HepG2 (cell line): ENCODE results near the gene SHISA6. TPM values are rescaled to one million over a fixed set of nuclear protein-coding genes. Genes with fewer than 3 reads are reported as not detected.

ENCODE experiments used
- ATAC-seq: fragments of 200-7000 bp; cut with Tn5 transposase; 3 replicates; pipeline ENCODE4 v1.9.1; 2020; ENCODE audit warnings: mild to moderate bottlenecking, moderate library complexity
- BruUV-seq: library from RNA; stranded (reverse); fragments of 400-500 nt; replicated peaks from 2 replicates; lab custom pipeline; 2021; lab: Mats Ljungman, UMichigan
- CTCF ChIA-PET: fragments of 300-600 bp; formaldehyde crosslinking; extraction: SDS; loops from one replicate; lab custom pipeline; 2021; ENCODE audit warnings: low total read pairs, inconsistent platforms, low intra/inter-chr PET ratio; lab: Yijun Ruan, JAX
- POLR2A ChIA-PET: fragments of 350-600 bp; sonication (Branson Sonifier 250); formaldehyde crosslinking; loops from one replicate; lab custom pipeline; 2020; ENCODE audit warnings: antibody characterized with exemption, inconsistent platforms; lab: Yijun Ruan, JAX
- DNase-seq: peaks from one replicate; pipeline ENCODE4 v3.0.0-alpha.2; 2015; ENCODE audit warnings: low spot score
- FAIRE-seq: peaks from 3 replicates; lab custom pipeline; 2011; peaks lifted over from hg19 to GRCh38; lab: Jason Lieb, UNC
- H2AFZ ChIP-seq: one replicate; pipeline ENCODE4 v1.6.1; 2011; ENCODE audit warnings: low read length, inconsistent platforms
- H3K27ac ChIP-seq: fragments of 300-600 bp; 3 replicates; pipeline ENCODE4 v1.8.0; 2011; ENCODE audit warnings: mixed run types, mild to moderate bottlenecking, mixed read lengths, low read length, inconsistent platforms; ENCODE audit not compliant: insufficient read depth; ENCODE audit errors: extremely low read length
- H3K27me3 ChIP-seq, 2 experiments: fragments of 200-600 bp in 1 of 2; 2 replicates in 1 of 2; 3 replicates in 1 of 2; pipeline versions ENCODE4 v1.6.0 to v1.8.0; 2011; ENCODE audit warnings: low read length in 2 of 2, mild to moderate bottlenecking in 2 of 2, moderate library complexity in 2 of 2, inconsistent platforms in 1 of 2; ENCODE audit not compliant: insufficient read depth in 2 of 2, control insufficient read depth in 1 of 2
- H3K36me3 ChIP-seq, 2 experiments: fragments of 200-600 bp in 1 of 2; replicated peaks in 1 of 2; 2 replicates in 1 of 2; 3 replicates in 1 of 2; pipeline versions ENCODE4 v1.5.1 to v1.8.0; 2011; ENCODE audit warnings: low read length in 2 of 2, inconsistent platforms in 1 of 2; ENCODE audit not compliant: insufficient read depth in 2 of 2, control insufficient read depth in 1 of 2
- H3K4me1 ChIP-seq: 2 replicates; pipeline ENCODE4 v1.5.1; 2012; ENCODE audit warnings: low read length, inconsistent platforms; ENCODE audit not compliant: insufficient read depth
- H3K4me2 ChIP-seq: 2 replicates; pipeline ENCODE4 v1.6.0; 2011; ENCODE audit warnings: low read depth, low read length, inconsistent platforms
- H3K4me3 ChIP-seq, 3 experiments: fragments of 200-600 bp in 1 of 3; sonication (generic), shearing (Covaris generic) in 1 of 3; replicated peaks in 1 of 3; 2 replicates each; pipeline ENCODE4 v1.5.1; 2011 to 2016; ENCODE audit warnings: low read length in 3 of 3, inconsistent platforms in 2 of 3, low read depth in 2 of 3, mild to moderate bottlenecking in 2 of 3, control low read depth in 1 of 3, mixed read lengths in 1 of 3; ENCODE audit not compliant: insufficient read depth in 1 of 3
- H3K79me2 ChIP-seq: one replicate; pipeline ENCODE4 v1.6.1; 2011; ENCODE audit warnings: low read length, inconsistent platforms; ENCODE audit not compliant: insufficient read depth
- H3K9ac ChIP-seq: 2 replicates; pipeline ENCODE4 v1.6.0; 2011; ENCODE audit warnings: mild to moderate bottlenecking, low read depth, low read length, inconsistent platforms; ENCODE audit not compliant: insufficient read depth
- H3K9me3 ChIP-seq: 2 replicates; pipeline ENCODE4 v1.5.1; 2012; ENCODE audit warnings: mild to moderate bottlenecking, low read length
- H4K20me1 ChIP-seq: 2 replicates; pipeline ENCODE4 v1.6.0; 2011; ENCODE audit warnings: inconsistent platforms, mild to moderate bottlenecking, low read length, moderate library complexity; ENCODE audit not compliant: insufficient read depth
- AGO1 ChIP-seq: fragments of 200-400 bp; formaldehyde crosslinking; IDR thresholded peaks from 2 replicates; pipeline ENCODE4 v1.6.1; 2017; ENCODE audit warnings: mild to moderate bottlenecking, low read depth, low read length, moderate library complexity; ENCODE audit not compliant: poor library complexity, severe bottlenecking
- ETS1 ChIP-seq: sonication (generic); formaldehyde crosslinking; IDR thresholded peaks from 2 replicates; pipeline ENCODE4 v1.4.0; 2020; ENCODE audit warnings: missing genetic modification reagents
- GZF1 ChIP-seq: sonication (generic); formaldehyde crosslinking; IDR thresholded peaks from 2 replicates; pipeline ENCODE4 v1.5.1; 2020; ENCODE audit warnings: mild to moderate bottlenecking, missing genetic modification reagents
- HNRNPUL1 ChIP-seq: fragments of 200-400 bp; formaldehyde crosslinking; IDR thresholded peaks from 2 replicates; pipeline ENCODE4 v1.6.1; 2017; ENCODE audit warnings: low read depth, mild to moderate bottlenecking, low read length, moderate library complexity
- ZNF407 ChIP-seq: sonication (generic); formaldehyde crosslinking; IDR thresholded peaks from one replicate; pipeline ENCODE4 v1.5.1; 2020; ENCODE audit warnings: mild to moderate bottlenecking, missing genetic modification reagents; ENCODE audit errors: not compliant biosample characterization
- ZSCAN31 ChIP-seq: sonication (generic); formaldehyde crosslinking; IDR thresholded peaks from 2 replicates; pipeline ENCODE4 v1.5.0; 2020; ENCODE audit warnings: low read depth, mild to moderate bottlenecking, missing genetic modification reagents
- WGBS: methylation state at CpG from one replicate; pipeline ENCODE4 v1.1.6; 2017; ENCODE audit warnings: low lambda C conversion rate; 5-methylcytosine and 5-hydroxymethylcytosine counted together
- in situ Hi-C: cut with HindIII; loops from 2 replicates; pipeline ENCODE4 v1.10.0; 2017; ENCODE audit warnings: low pct_unique_long_range_greater_than_20kb; ENCODE audit not compliant: extremely low pct_ligation_motif_present
- intact Hi-C: fragments of 100-400 bp; cut with micrococcal nuclease; formaldehyde crosslinking; loops from one replicate; pipeline ENCODE4 v1.10.0; 2022; ENCODE audit not compliant: unreplicated experiment
- polyA plus RNA-seq, 8 experiments: library from polyadenylated mRNA; depleted of rRNA in 3 of 8; stranded (reverse) in 7 of 8; unstranded in 1 of 8; fragments of >200 nt; fragmentation: Illumina TruSeq in 4 of 8; extraction: Trizol in 4 of 8; gene quantifications; 2 replicates each; pipeline versions ENCODE4 v1.2.1 to v1.2.3, GENCODE V29; 2011 to 2016; ENCODE audit warnings: low read depth in 4 of 8, missing spikeins in 1 of 8, mixed read lengths in 1 of 8; ENCODE audit not compliant: insufficient read depth in 1 of 8
- total RNA-seq, 5 experiments: library from RNA; depleted of rRNA; stranded (reverse); fragments of >200 nt; fragmentation: Illumina TruSeq; extraction: Trizol; gene quantifications; 2 replicates each; pipeline ENCODE4 v1.2.3, GENCODE V29; 2016; ENCODE audit warnings: low read depth in 1 of 5

Gene SHISA6
- total and polyA plus RNA-seq, 2 of the 13 experiments (the other 11 are each of a cell fraction or from before 2014, with no cell fraction given), result not detected

DNA sequence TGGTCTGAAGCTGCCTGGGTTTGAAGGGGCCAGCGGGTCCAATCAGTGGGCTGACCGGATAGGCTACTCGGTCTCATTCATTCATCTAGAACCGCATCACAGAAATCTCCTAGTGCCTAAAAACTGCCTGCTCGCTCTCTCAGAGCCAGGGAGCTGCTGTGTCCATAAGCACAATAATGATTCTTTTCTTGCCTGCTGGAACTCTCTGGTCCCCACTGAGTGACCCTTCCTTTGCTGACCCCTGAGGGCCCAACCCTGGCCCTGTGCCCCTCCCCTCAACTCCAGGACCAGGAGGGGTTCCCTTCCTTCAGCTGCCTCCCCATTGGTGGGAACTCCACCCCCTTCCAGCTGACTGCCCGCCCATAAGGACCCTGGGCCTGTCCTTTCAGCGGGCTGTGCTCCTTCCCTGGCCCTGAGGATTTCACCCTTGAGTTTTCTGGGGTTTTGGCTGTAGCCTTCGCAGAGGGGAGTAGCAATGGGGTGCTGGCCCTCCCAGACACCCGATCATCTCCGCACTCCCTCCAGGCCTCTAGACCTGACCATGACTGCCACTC is 317.7 kb downstream of the SHISA6 start:
- H3K9ac ChIP-seq, result no peak overlapping the region
- no peaks in the 10 kb centered on the region for H4K20me1 ChIP-seq
- FAIRE-seq, result no peak
- no peaks in the 10 kb centered on the region for H3K36me3 ChIP-seq
- DNase-seq, result no peak
- no peaks in the 10 kb centered on the region for H3K9me3 ChIP-seq
- no peaks in the 10 kb centered on the region for H3K79me2 ChIP-seq
- in situ Hi-C loops (no loop called here), intact Hi-C loops (no loop called here)
- H2AFZ ChIP-seq, result no peak overlapping the region
- no peaks in the 10 kb centered on the region for H3K4me1 ChIP-seq
- no TSS peak for BruUV-seq
- H3K27me3 ChIP-seq, result 0 out of 5 replicates have a peak, but pooled peaks cover 0 to 3% of the 10 kb centered on the region in 2 experiments
- H3K27ac ChIP-seq, result no peak overlapping the region
- no peak overlapping the region for H3K4me2 ChIP-seq
- ATAC-seq, result no peak
- no peak overlapping the region for H3K4me3 ChIP-seq
- CTCF ChIA-PET, result no interaction called here
- WGBS, result 25% methylated on average over 7 of the region's 10 CpGs
- POLR2A ChIA-PET, result no interaction called here
- TF ChIP-seq ETS1 (CRISPR knock-in tag) (no peak), HNRNPUL1 (no peak), GZF1 (CRISPR knock-in tag) (no peak), ZSCAN31 (no peak), ZNF407 (CRISPR knock-in tag) (no peak), AGO1 (no peak)
